AG09309 (cell line): ENCODE measurements around the gene SMOC2.

Source experiments
- DNase-seq: peaks from one replicate; pipeline ENCODE4 v3.0.0-alpha.2; 2010; ENCODE audit warnings: low read depth
- H3K4me3 ChIP-seq: 2 replicates; pipeline ENCODE4 v1.5.1; 2011; ENCODE audit warnings: mild to moderate bottlenecking, low read depth, low read length, moderate library complexity; ENCODE audit not compliant: control insufficient read depth
- TF ChIP-seq, protein P1 (sequence below): IDR thresholded peaks from 2 replicates; pipeline ENCODE4 v1.5.1; 2011; ENCODE audit warnings: mild to moderate bottlenecking, low read depth, low read length, inconsistent platforms; ENCODE audit not compliant: insufficient read depth, control insufficient read depth; ENCODE audit errors: missing control alignments

Gene SMOC2

DNA sequence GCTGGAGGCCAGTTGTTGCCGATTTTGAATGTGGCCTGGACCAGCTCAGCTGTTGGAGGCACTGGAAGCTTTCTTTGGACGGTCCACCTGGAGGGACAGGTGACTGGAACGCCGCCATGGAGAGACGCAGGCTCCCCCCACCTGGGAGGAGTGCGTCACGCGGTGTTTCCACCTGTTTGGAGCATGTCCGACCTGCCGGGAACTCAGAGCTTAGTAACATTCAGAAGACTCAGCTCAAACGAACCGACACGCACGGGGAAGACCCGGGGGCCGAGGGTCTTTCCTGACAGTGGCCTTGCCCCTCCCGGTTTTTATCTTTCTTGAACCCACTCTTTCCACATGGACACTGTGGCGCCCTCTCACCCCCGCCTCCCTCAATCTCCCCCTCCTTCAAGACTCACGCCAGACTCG, 141.6 kb downstream of the SMOC2 start:
- TF ChIP-seq, protein P1, sequence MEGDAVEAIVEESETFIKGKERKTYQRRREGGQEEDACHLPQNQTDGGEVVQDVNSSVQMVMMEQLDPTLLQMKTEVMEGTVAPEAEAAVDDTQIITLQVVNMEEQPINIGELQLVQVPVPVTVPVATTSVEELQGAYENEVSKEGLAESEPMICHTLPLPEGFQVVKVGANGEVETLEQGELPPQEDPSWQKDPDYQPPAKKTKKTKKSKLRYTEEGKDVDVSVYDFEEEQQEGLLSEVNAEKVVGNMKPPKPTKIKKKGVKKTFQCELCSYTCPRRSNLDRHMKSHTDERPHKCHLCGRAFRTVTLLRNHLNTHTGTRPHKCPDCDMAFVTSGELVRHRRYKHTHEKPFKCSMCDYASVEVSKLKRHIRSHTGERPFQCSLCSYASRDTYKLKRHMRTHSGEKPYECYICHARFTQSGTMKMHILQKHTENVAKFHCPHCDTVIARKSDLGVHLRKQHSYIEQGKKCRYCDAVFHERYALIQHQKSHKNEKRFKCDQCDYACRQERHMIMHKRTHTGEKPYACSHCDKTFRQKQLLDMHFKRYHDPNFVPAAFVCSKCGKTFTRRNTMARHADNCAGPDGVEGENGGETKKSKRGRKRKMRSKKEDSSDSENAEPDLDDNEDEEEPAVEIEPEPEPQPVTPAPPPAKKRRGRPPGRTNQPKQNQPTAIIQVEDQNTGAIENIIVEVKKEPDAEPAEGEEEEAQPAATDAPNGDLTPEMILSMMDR: no peak
- no peak overlapping the region for H3K4me3 ChIP-seq
- no peak for DNase-seq

- DNase-seq: no peak
- no peak overlapping the region for H3K4me3 ChIP-seq
- TF ChIP-seq, protein P1: no peak
Measured at GRCh38 chr6:168583126-168583525, 142.1 kb downstream of the SMOC2 start.

- TF ChIP-seq, protein P1: no peak
- no peak for DNase-seq
- no peak overlapping the region for H3K4me3 ChIP-seq
Measured at GRCh38 chr6:168583821-168584220, 142.8 kb downstream of the SMOC2 start.

DNA sequence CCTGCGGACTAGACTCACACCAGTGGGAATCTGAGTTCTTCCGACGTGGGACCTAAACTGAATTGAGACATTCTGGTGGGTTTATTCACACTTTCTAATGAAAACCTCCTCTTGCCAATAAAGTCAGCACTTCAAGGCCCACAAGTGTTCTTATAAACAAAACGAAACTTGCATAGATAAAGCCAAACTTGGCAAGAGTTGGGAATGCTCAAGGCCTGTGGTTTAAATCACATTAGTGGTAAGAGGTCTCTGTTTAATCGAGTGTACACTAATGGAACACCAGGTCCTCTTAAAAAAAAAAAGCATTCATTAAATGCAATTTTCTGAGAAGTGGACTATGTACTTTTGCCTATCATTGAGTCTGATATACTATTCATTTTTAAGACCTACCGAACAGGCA, 143.3 kb downstream of the SMOC2 start:
- no peak overlapping the region for H3K4me3 ChIP-seq
- TF ChIP-seq, protein P1: no peak
- no peak for DNase-seq

GRCh38 chr6:168584671-168585070, 143.7 kb downstream of the SMOC2 start:
- H3K4me3 ChIP-seq: no peak overlapping the region

GRCh38 chr6:168585441-168585840, 144.5 kb downstream of the SMOC2 start:
- TF ChIP-seq, protein P1: no peak
- DNase-seq: no peak
- H3K4me3 ChIP-seq: no peak overlapping the region

More at GRCh38 chr6:168584671-168585070, 143.7 kb downstream of the SMOC2 start:
- DNase-seq: no peak
- TF ChIP-seq, protein P1: no peak

DNA sequence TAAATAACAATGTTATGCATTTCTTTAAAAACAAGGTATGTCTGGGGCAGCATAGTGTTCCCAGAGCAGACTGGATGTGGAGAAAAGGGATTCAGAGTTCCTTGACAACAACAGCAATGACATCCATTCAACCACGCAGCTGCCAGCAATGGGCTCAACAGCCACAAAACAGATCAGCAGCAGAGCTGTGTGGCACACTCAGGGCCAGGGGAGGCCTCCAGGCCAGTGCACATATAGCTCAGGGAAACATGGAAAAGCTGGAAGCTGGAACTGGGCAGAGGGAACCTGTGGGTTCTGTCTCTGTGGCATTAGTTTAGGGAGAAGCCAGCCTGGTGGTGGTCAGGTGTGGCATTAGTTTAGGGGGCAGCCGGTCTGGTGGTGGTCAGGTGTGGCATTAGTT, 148.3 kb downstream of the SMOC2 start:
- H3K4me3 ChIP-seq: no peak overlapping the region
- TF ChIP-seq, protein P1: no peak
- DNase-seq: no peak
